ENCODE results near the gene TBCD.

The TBCD gene

DNA sequence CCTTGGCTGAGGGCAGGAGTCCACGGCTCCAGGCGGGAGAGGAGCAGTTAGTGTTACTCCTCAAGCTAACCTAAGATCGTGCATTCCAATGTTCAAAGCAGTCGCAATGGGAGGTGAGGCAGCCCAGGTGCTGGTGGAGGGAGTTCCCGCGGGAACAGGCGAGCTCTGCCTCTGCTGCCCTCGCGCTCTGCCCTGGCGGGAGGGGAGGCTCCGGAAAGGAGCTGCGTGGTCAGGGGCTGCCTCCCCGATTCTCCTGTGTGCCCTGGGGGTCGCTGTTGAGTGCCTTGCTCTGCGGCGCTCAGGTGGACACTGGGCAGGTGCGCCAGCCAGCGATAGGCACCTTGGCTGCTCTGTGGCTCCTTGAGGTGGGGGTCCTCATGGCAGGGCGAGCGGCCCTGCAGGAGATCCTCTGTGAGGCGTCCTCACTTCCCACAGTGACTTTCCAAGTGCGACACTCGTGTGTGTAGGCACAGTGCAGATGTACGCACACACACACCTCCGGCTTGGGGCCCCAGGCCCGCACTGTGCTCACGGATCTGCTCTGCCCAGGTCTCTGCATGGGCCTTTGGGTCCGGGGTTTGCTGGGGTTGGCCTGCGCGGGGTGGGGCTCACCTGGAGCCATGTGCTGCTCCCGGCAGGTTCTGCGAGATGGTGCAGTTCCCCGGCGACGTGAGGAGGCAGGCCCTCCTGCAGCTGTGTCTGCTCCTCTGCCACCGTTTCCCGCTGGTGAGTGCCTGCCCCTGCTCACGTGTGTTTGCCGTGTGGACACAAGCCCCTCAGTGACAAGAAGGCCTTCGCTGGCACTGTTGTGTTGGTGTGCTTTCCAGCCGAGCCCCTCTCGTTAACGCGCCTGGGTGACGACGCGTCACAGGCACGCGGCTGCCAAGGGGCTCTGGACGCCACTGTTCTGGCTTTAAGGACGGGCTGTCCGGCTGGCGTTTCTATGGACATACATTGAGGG is 185.8 kb downstream of the TBCD start:
- Mint-ChIP-seq H3K4me1 (ENCODE audit: low read depth) (no peaks in the 10 kb centered on the region), H3K27ac (no peak overlapping the region), H3K4me3 (no peak overlapping the region), H3K27me3 (no peaks in the 10 kb centered on the region), H3K36me3 (ENCODE audit: low read depth) (peaks cover 46% of the 10 kb centered on the region), H3K9me3 (no peaks in the 10 kb centered on the region)

- Mint-ChIP-seq H3K27me3 (no peaks in the 10 kb centered on the region), H3K27ac (no peak overlapping the region), H3K9me3 (no peaks in the 10 kb centered on the region), H3K4me1 (ENCODE audit: low read depth) (no peaks in the 10 kb centered on the region), H3K4me3 (no peak overlapping the region), H3K36me3 (ENCODE audit: low read depth) (peaks cover 46% of the 10 kb centered on the region)
Observed at GRCh38 chr17:82938486-82938872, 186.6 kb downstream of the TBCD start.

DNA sequence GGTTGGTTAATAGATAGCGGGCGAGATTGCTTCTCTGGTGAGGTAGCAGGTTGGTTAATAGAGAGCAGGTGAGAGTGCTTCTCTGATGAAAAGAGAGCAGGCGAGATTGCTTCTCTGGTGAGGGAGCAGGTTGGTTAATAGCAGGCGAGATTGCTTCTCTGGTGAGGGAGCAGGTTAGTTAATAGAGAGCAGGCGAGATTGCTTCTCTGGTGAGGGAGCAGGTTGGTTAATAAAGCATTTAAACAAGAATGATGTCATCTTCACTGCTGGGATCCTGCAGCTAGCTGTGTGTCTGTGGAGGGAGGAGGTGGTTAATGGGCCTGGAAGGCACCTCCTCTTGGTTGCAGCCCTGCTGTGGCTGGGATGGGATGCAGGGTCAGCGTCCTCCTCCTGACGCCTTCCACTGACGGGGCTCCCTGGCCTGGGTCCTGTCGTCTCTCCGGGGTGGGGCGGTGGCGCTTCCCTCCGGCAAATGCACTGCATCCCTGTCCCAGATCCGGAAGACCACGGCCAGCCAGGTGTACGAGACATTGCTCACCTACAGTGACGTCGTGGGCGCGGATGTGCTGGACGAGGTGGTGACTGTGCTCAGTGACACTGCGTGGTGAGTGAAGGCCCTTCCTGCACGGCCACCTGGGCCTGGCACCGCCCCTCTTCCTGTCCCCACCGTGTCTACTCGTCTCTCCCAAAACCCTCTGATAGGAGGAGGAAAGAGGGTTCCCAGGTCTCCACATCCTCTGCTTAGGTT is 187.2 kb downstream of the TBCD start:
- no peak overlapping the region for H3K4me3 Mint-ChIP-seq
- peaks cover 50% of the 10 kb centered on the region for H3K36me3 Mint-ChIP-seq (ENCODE audit: low read depth)
- peaks cover 4% of the 10 kb centered on the region for H3K9me3 Mint-ChIP-seq
- H3K27ac Mint-ChIP-seq, result no peak overlapping the region
- no peaks in the 10 kb centered on the region for H3K4me1 Mint-ChIP-seq (ENCODE audit: low read depth)
- no peaks in the 10 kb centered on the region for H3K27me3 Mint-ChIP-seq

- H3K4me1 Mint-ChIP-seq (ENCODE audit: low read depth), result no peaks in the 10 kb centered on the region
- no peak overlapping the region for H3K4me3 Mint-ChIP-seq
- no peak overlapping the region for H3K27ac Mint-ChIP-seq
- peaks cover 57% of the 10 kb centered on the region for H3K36me3 Mint-ChIP-seq (ENCODE audit: low read depth)
- H3K27me3 Mint-ChIP-seq, result no peaks in the 10 kb centered on the region
- H3K9me3 Mint-ChIP-seq, result peaks cover 10% of the 10 kb centered on the region
Observed at GRCh38 chr17:82939621-82940135, 187.8 kb downstream of the TBCD start.

GRCh38 chr17:82940226-82941020 is 188.6 kb downstream of the TBCD start:
- no peak overlapping the region for H3K27ac Mint-ChIP-seq
- no peaks in the 10 kb centered on the region for H3K4me1 Mint-ChIP-seq (ENCODE audit: low read depth)
- H3K4me3 Mint-ChIP-seq, result no peak overlapping the region
- H3K36me3 Mint-ChIP-seq (ENCODE audit: low read depth), result peaks cover 59% of the 10 kb centered on the region
- H3K9me3 Mint-ChIP-seq, result peaks cover 14% of the 10 kb centered on the region
- no peaks in the 10 kb centered on the region for H3K27me3 Mint-ChIP-seq

DNA sequence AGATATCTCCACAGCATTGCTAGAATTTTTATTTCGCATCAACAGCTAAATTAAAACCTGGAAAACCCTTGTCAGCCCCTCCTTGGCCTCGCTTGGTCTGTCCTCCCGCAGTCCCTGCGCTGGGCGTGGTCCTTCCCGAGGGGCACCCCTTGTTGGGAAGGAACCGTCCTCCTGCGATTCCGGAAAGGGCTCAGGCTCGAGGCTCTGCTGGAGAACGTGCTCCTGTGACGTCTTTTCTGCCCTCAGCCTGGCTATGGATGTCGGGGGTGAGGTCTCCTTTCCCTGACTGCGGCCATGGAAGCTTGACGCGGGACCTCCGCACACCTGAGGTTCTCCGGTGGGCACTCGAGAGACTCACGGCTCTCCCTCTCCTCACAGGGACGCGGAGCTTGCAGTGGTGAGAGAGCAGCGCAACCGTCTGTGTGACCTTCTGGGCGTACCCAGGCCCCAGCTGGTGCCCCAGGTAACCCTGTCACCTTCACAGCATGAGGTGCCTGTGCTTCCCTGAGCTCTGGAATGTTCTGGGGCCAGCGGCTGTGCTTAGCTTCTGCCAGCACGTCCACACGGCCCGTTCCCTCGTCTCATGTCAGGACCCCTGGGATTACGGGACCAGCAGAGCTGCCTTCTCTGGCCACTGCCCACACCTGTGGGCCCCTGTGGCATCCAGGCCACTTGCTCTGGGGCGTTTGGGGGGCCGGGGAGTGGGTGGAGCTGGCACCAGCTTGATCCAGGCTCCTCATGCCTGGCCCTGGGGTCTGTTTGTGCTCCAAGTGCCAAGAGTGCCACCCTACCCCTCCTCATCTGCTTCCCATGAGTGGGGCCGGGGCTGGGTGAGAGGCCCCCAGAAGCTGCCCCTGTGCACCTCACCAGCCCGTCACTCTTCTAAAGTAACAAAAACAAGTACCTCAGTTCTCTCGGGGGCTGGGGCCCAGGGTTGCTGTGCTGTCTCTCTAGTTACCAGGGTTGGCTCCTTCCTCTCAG is 189.4 kb downstream of the TBCD start:
- H3K9me3 Mint-ChIP-seq, result peaks cover 19% of the 10 kb centered on the region
- H3K36me3 Mint-ChIP-seq (ENCODE audit: low read depth), result peaks cover 59% of the 10 kb centered on the region
- H3K27me3 Mint-ChIP-seq, result no peaks in the 10 kb centered on the region
- no peak overlapping the region for H3K4me3 Mint-ChIP-seq
- H3K27ac Mint-ChIP-seq, result no peak overlapping the region
- H3K4me1 Mint-ChIP-seq (ENCODE audit: low read depth), result no peaks in the 10 kb centered on the region

DNA sequence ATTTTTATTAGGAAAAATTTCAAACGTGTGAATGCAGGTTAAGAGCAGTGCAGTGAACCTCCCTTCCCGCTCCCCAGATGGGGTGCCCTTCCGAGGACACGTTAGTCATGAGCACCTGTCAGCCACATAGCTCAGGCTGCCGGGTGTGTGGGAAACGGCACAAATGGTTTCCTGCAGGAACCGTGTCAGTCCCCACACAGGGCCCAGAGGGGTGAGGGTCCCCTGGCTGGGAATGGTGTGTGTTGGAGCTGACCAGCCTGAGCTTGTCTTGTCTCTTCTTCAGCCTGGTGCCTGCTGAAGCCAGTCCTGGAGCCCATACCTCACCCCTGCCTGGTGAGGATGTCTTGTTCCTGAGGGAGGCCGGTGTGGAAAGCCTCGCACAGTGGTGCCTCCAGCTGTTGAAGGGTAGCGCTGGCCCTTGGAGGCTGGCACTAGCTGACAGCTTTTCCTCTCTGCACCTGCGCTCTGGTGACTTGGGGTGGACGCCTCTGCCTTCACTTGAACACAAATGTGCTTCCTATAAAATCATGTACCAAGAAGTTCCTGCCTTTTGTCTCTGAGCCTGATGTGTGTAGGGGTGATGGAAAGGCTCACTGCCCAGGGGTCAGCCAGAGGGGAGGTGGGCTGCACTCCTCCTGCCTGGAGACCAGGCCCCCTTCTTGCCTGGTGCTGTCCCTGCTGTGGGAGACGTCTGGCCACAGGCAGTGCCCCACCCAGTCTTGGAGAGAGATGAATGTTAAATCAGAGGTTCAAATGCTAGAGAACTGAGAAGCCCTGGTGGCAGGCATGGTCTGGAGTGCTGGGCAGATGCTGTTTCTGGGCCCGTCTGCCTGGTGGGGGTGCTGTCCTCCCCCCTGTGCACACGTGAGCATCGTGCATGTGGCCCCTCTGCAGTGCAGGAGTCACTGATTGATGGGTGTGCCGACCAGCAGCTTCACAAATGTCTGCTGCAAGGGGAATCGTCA is 190.6 kb downstream of the TBCD start:
- Mint-ChIP-seq H3K27me3 (no peaks in the 10 kb centered on the region), H3K27ac (no peak overlapping the region), H3K9me3 (peaks cover 19% of the 10 kb centered on the region), H3K4me1 (ENCODE audit: low read depth) (no peaks in the 10 kb centered on the region), H3K4me3 (no peak overlapping the region), H3K36me3 (ENCODE audit: low read depth) (peaks cover 55% of the 10 kb centered on the region)

DNA sequence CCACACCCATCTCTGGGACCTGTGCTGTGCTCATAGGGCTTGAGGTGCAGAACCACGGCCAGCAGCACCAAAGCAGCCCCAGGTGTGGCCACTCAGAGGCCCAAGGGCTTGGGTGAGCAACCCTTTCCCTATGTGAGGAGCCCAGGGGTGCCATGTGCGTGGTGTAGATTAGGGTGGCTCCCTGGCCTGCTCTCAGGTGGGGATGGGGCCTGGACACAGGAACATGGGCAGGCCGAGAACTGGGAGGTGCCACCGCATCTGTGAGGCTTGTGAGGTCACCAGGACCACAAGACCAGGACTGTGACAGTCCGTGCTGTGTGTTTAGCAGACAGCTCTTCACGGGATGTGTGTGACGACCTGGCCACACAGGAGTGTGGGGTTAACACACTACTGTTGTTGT is 191.5 kb downstream of the TBCD start:
- no peaks in the 10 kb centered on the region for H3K4me1 Mint-ChIP-seq (ENCODE audit: low read depth)
- H3K9me3 Mint-ChIP-seq, result peaks cover 19% of the 10 kb centered on the region
- H3K27ac Mint-ChIP-seq, result no peak overlapping the region
- H3K36me3 Mint-ChIP-seq (ENCODE audit: low read depth), result peaks cover 56% of the 10 kb centered on the region
- no peak overlapping the region for H3K4me3 Mint-ChIP-seq
- no peaks in the 10 kb centered on the region for H3K27me3 Mint-ChIP-seq

GRCh38 chr17:82943751-82944150 is 191.9 kb downstream of the TBCD start:
- Mint-ChIP-seq H3K4me1 (ENCODE audit: low read depth) (no peaks in the 10 kb centered on the region), H3K9me3 (peaks cover 19% of the 10 kb centered on the region), H3K27me3 (no peaks in the 10 kb centered on the region), H3K27ac (no peak overlapping the region), H3K36me3 (ENCODE audit: low read depth) (peaks cover 58% of the 10 kb centered on the region), H3K4me3 (no peak overlapping the region)

DNA sequence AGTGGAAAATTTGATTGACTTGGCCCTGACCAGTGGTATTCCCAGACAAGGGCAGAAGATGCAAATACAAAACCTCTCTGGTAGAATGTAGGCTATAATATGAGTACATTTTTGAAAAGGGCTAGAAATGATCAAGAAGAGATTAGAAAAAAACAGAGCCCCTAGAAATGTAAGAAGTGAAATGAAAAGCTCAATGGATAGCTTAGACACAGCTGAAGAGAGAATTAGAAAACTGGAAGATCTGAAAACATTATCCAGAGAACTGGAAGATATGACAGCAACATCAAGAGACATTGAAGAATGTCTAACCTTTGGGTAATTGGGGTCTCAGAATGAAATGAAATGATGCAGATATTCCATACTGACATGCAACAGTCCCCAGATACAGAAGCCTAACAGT is 193.1 kb downstream of the TBCD start:
- H3K4me3 Mint-ChIP-seq, result no peak overlapping the region
- H3K9me3 Mint-ChIP-seq, result peaks cover 19% of the 10 kb centered on the region
- H3K27ac Mint-ChIP-seq, result no peak overlapping the region
- no peaks in the 10 kb centered on the region for H3K27me3 Mint-ChIP-seq
- H3K36me3 Mint-ChIP-seq (ENCODE audit: low read depth), result peaks cover 68% of the 10 kb centered on the region
- no peaks in the 10 kb centered on the region for H3K4me1 Mint-ChIP-seq (ENCODE audit: low read depth)

DNA sequence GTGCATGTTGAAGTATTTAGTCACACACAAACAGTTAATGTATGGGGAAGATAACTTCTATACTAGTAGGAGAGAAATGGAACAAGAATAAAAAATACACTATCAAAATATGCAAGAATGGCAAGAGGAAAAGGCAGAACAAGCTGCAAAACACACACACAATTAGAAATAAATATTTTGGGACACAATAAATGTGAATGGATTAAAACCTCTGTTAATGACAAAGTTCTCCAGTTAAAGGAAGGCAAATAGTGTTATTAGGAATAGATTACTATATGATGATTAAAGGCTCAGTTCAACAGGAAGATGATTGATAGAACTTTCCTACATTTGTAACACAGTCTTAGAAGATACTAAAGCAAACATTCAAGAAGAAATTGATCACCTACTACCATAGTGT is 194.2 kb downstream of the TBCD start:
- Mint-ChIP-seq H3K4me3 (no peak overlapping the region), H3K4me1 (ENCODE audit: low read depth) (no peaks in the 10 kb centered on the region), H3K36me3 (ENCODE audit: low read depth) (peaks cover 72% of the 10 kb centered on the region), H3K9me3 (peaks cover 19% of the 10 kb centered on the region), H3K27ac (no peak overlapping the region), H3K27me3 (no peaks in the 10 kb centered on the region)

- no peak overlapping the region for H3K27ac Mint-ChIP-seq
- no peaks in the 10 kb centered on the region for H3K27me3 Mint-ChIP-seq
- peaks cover 76% of the 10 kb centered on the region for H3K36me3 Mint-ChIP-seq (ENCODE audit: low read depth)
- no peaks in the 10 kb centered on the region for H3K4me1 Mint-ChIP-seq (ENCODE audit: low read depth)
- H3K9me3 Mint-ChIP-seq, result peaks cover 19% of the 10 kb centered on the region
- H3K4me3 Mint-ChIP-seq, result no peak overlapping the region
Observed at GRCh38 chr17:82947051-82947991, 195.5 kb downstream of the TBCD start.
